Midbrain (tissue), 1 donor: Measurements from ENCODE around the gene MYO19.
"Not testable (repeated sequence)": the region's sequence is repeated elsewhere in the genome, so short reads cannot be mapped to it uniquely, and the experiment has no call there.

Experiments used
- DNase-seq: peaks from one replicate; lab custom pipeline; 2025; lab: John Stamatoyannopoulos, UW

The MYO19 gene

GRCh38 chr17:36529121-36529520 is 5.5 kb downstream of the MYO19 start:
- DNase-seq, result no peak

- no peak for DNase-seq
Observed at GRCh38 chr17:36527621-36528250, 6.9 kb downstream of the MYO19 start.

GRCh38 chr17:36525888-36526287 is 8.8 kb downstream of the MYO19 start:
- DNase-seq, result no peak

- DNase-seq, result no peak
Observed at GRCh38 chr17:36525113-36525512, 9.6 kb downstream of the MYO19 start.

- DNase-seq, result no peak
Observed at GRCh38 chr17:36524428-36524876, 10.2 kb downstream of the MYO19 start.

GRCh38 chr17:36523113-36523512 is 11.6 kb downstream of the MYO19 start:
- DNase-seq, result no peak

GRCh38 chr17:36515837-36516236 is 18.8 kb downstream of the MYO19 start:
- DNase-seq, result no peak

GRCh38 chr17:36514856-36515255 is 19.8 kb downstream of the MYO19 start:
- DNase-seq, result no peak

- DNase-seq, result no peak
Observed at GRCh38 chr17:36512641-36513040, 22.0 kb downstream of the MYO19 start.

GRCh38 chr17:36511216-36511615 is 23.5 kb downstream of the MYO19 start:
- DNase-seq, result no peak

- DNase-seq, result no peak
Observed at GRCh38 chr17:36510636-36511035, 24.0 kb downstream of the MYO19 start.

GRCh38 chr17:36509272-36509985 is 25.2 kb downstream of the MYO19 start:
- DNase-seq, result no peak

- not testable (repeated sequence) for DNase-seq
Observed at GRCh38 chr17:36508439-36508838, 26.2 kb downstream of the MYO19 start.

- no peak for DNase-seq
Observed at GRCh38 chr17:36507266-36507665, 27.4 kb downstream of the MYO19 start.

GRCh38 chr17:36506831-36507230 is 27.8 kb downstream of the MYO19 start:
- no peak for DNase-seq

- no peak for DNase-seq
Observed at GRCh38 chr17:36506249-36506826, 28.3 kb downstream of the MYO19 start.

- no peak for DNase-seq
Observed at GRCh38 chr17:36505171-36505570, 29.5 kb downstream of the MYO19 start.

GRCh38 chr17:36504156-36504545 is 30.5 kb downstream of the MYO19 start:
- no peak for DNase-seq

GRCh38 chr17:36503456-36504155 is 31.1 kb downstream of the MYO19 start:
- DNase-seq, result no peak

GRCh38 chr17:36501963-36502362 is 32.7 kb downstream of the MYO19 start:
- no peak for DNase-seq

- no peak for DNase-seq
Observed at GRCh38 chr17:36501351-36501750, 33.3 kb downstream of the MYO19 start.

- DNase-seq, result no peak
Observed at GRCh38 chr17:36500745-36501225, 33.9 kb downstream of the MYO19 start.
